Trophoblast cell (in vitro differentiated cells and primary cell): ENCODE measurements around the gene TRIM3.

ENCODE experiments used
- DNase-seq, 2 donors: peaks; one replicate each; pipeline ENCODE4 v3.0.0-alpha.2; 2016
- H2AFZ ChIP-seq: 2 replicates; pipeline ENCODE4 v1.6.1; 2013; ENCODE audit warnings: low read length, moderate library complexity, mild to moderate bottlenecking; ENCODE audit not compliant: insufficient read depth, poor library complexity
- H2AK5ac ChIP-seq: 2 replicates; pipeline ENCODE4 v1.6.1; 2013; ENCODE audit warnings: mild to moderate bottlenecking, low read length
- H2BK120ac ChIP-seq: 2 replicates; pipeline ENCODE4 v1.6.1; 2013; ENCODE audit warnings: low read length, mild to moderate bottlenecking, moderate library complexity; ENCODE audit not compliant: insufficient read depth, poor library complexity
- H2BK12ac ChIP-seq: 2 replicates; pipeline ENCODE4 v1.6.1; 2013; ENCODE audit warnings: mild to moderate bottlenecking, low read length, moderate library complexity
- H2BK5ac ChIP-seq: 2 replicates; pipeline ENCODE4 v1.6.1; 2013; ENCODE audit warnings: low read length, low read depth, moderate library complexity, mild to moderate bottlenecking; ENCODE audit not compliant: poor library complexity
- H3K14ac ChIP-seq: 2 replicates; pipeline ENCODE4 v1.6.1; 2013; ENCODE audit warnings: mild to moderate bottlenecking, low read length
- H3K18ac ChIP-seq: 2 replicates; pipeline ENCODE4 v1.6.1; 2013; ENCODE audit warnings: mild to moderate bottlenecking, low read length
- H3K23ac ChIP-seq: 2 replicates; pipeline ENCODE4 v1.6.1; 2013; ENCODE audit warnings: low read length
- H3K27ac ChIP-seq: 2 replicates; pipeline ENCODE4 v1.5.1; 2013; ENCODE audit warnings: low read depth, mild to moderate bottlenecking, inconsistent platforms, low read length, moderate library complexity
- H3K27me3 ChIP-seq: 2 replicates; pipeline ENCODE4 v1.6.1; 2013; ENCODE audit warnings: inconsistent platforms, mild to moderate bottlenecking, low read length, moderate library complexity; ENCODE audit not compliant: insufficient read depth
- H3K36me3 ChIP-seq, 2 experiments: 1 replicate in 1 of 2; 2 replicates in 1 of 2; pipeline ENCODE4 v1.6.1; 2013; ENCODE audit warnings: low read length in 2 of 2, mild to moderate bottlenecking in 2 of 2, moderate library complexity in 1 of 2; ENCODE audit not compliant: insufficient read depth in 2 of 2, control insufficient read depth in 1 of 2
- H3K4ac ChIP-seq: 2 replicates; pipeline ENCODE4 v1.6.1; 2013; ENCODE audit warnings: low read depth, mild to moderate bottlenecking, low read length, moderate library complexity
- H3K4me1 ChIP-seq, 2 experiments: 1 replicate in 1 of 2; 2 replicates in 1 of 2; pipeline ENCODE4 v1.6.1; 2013; ENCODE audit warnings: low read length in 2 of 2, mild to moderate bottlenecking in 2 of 2, moderate library complexity in 1 of 2; ENCODE audit not compliant: insufficient read depth in 2 of 2, control insufficient read depth in 1 of 2
- H3K4me2 ChIP-seq: 2 replicates; pipeline ENCODE4 v1.6.1; 2013; ENCODE audit warnings: inconsistent platforms, mild to moderate bottlenecking, low read length, moderate library complexity
- H3K4me3 ChIP-seq: 2 replicates; pipeline ENCODE4 v1.5.1; 2013; ENCODE audit warnings: mild to moderate bottlenecking, low read depth, low read length, inconsistent platforms
- H3K79me1 ChIP-seq: one replicate; pipeline ENCODE4 v1.6.1; 2013; ENCODE audit warnings: low read length
- H3K79me2 ChIP-seq: 2 replicates; pipeline ENCODE4 v1.6.1; 2013; ENCODE audit warnings: low read length, mild to moderate bottlenecking; ENCODE audit not compliant: control insufficient read depth, insufficient read depth, poor library complexity
- H3K9ac ChIP-seq: 2 replicates; pipeline ENCODE4 v1.6.1; 2013; ENCODE audit warnings: mild to moderate bottlenecking, low read length
- H3K9me3 ChIP-seq: 2 replicates; pipeline ENCODE4 v1.6.1; 2013; ENCODE audit warnings: low read depth, mild to moderate bottlenecking, control low read depth, inconsistent platforms, low read length; ENCODE audit not compliant: insufficient read depth
- H4K12ac ChIP-seq: 2 replicates; pipeline ENCODE4 v1.6.1; 2013; ENCODE audit warnings: low read depth, mild to moderate bottlenecking, low read length, moderate library complexity
- H4K8ac ChIP-seq: 2 replicates; pipeline ENCODE4 v1.6.1; 2013; ENCODE audit warnings: low read depth, mild to moderate bottlenecking, low read length, moderate library complexity
- H4K91ac ChIP-seq: one replicate; pipeline ENCODE4 v1.6.1; 2013; ENCODE audit warnings: low read depth, mild to moderate bottlenecking, low read length, moderate library complexity
- WGBS: extraction: QIAGEN DNeasy Blood & Tissue Kit; methylation state at CpG from one replicate; pipeline ENCODE4 v1.1.7; 2013; ENCODE audit warnings: missing lambda C conversion rate; ENCODE audit not compliant: insufficient read length, insufficient coverage; ENCODE audit errors: extremely low coverage; 5-methylcytosine and 5-hydroxymethylcytosine counted together

The TRIM3 gene

DNA sequence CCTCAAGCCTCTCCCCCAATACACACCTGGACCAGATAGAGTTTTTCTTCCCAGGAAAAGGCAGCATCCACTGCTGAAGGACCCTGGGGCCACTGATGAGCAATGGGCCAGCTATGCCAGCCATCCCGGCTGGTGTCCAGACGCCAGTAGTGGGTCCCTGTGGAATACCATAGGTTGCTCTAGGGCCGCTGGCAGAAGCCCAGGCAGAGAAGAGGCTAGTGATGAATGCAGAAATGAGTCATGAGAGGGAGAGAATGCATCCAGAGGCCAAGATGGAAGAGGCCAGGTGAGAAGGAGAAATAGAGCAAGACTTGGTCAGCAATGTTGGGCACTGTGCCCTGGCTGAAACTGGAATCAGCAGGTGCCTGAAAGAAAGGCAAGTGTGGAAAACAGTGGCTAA lies 41.9 kb downstream of the TRIM3 start:
- Histone ChIP-seq H3K36me3 (no peaks in the 10 kb centered on the region), H3K27ac (no peak overlapping the region), H3K4me1 (peaks cover 10 to 11% of the 10 kb centered on the region in 2 experiments), H3K4me3 (no peak overlapping the region), H3K9ac (no peak overlapping the region), H4K91ac (no peak overlapping the region), H4K8ac (no peak overlapping the region), H3K27me3 (no peaks in the 10 kb centered on the region), H3K18ac (no peak overlapping the region), H4K12ac (no peak overlapping the region), H2AK5ac (no peak overlapping the region), H3K79me2 (no peaks in the 10 kb centered on the region), H2BK5ac (no peak overlapping the region), H3K14ac (no peak overlapping the region), H3K4ac (no peak overlapping the region), H2BK12ac (no peak overlapping the region), H3K23ac (no peak overlapping the region), H3K79me1 (peaks cover 3% of the 10 kb centered on the region), H2AFZ (no peak overlapping the region), H3K9me3 (no peaks in the 10 kb centered on the region), H2BK120ac (no peak overlapping the region), H3K4me2 (no peak overlapping the region)
- no CpG with 5 or more reads among the region's 3 CpGs for WGBS
- DNase-seq: peak; percentile 93 to 96

DNA sequence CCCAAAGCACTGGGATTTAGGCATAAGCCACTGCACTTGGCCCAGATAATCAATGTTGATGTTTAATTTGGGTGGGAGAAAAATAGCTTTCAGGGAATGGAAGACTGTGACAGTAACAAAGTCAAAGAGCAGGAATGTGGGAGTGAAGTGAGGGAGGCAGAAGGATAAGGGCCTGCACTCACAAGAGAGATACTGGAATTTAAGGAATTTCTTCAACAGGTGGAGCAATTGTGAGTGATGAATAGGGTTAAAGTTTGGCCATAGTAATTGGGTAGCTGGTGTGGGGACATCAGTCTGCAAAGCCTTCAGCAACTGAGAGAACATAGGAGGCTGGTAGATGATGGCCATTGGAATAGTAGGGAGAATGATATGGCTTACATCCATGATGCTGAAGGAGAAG lies 46.2 kb downstream of the TRIM3 start:
- Histone ChIP-seq H3K4me1 (peaks cover 10 to 11% of the 10 kb centered on the region in 2 experiments), H2BK12ac (no peak overlapping the region), H3K4me2 (no peak overlapping the region), H3K4ac (no peak overlapping the region), H3K79me2 (no peaks in the 10 kb centered on the region), H3K9me3 (no peaks in the 10 kb centered on the region), H4K12ac (no peak overlapping the region), H3K23ac (no peak overlapping the region), H2BK120ac (no peak overlapping the region), H3K14ac (no peak overlapping the region), H3K79me1 (peaks cover 3% of the 10 kb centered on the region), H4K91ac (no peak overlapping the region), H2AFZ (no peak overlapping the region), H3K27me3 (no peaks in the 10 kb centered on the region), H3K27ac (no peak overlapping the region), H3K18ac (no peak overlapping the region), H2BK5ac (no peak overlapping the region), H3K4me3 (no peak overlapping the region), H4K8ac (no peak overlapping the region), H2AK5ac (no peak overlapping the region), H3K36me3 (no peaks in the 10 kb centered on the region), H3K9ac (no peak overlapping the region)
- no peak for DNase-seq

DNA sequence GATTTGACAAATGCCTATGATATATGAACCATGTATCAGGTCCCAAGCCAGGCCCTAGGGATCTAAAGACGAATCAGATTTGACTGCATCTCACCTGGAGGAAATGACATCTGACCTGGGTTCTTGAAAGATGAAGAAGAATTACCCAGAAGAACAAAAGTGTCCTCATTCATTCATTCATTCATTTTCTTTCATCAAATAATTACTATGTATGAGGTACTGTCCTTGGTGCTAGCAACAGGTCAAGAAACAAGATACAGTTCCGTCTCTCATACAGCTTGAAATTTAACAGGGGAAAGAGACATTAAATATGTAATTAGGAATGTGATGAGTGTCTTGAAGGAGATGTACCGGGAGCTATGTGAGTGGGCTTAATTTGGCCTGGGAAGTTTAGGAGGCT lies 53.1 kb downstream of the TRIM3 start:
- Histone ChIP-seq H3K4me3 (no peak overlapping the region), H3K36me3 (no peaks in the 10 kb centered on the region), H3K23ac (no peak overlapping the region), H2BK5ac (no peak overlapping the region), H3K27me3 (peaks cover 4% of the 10 kb centered on the region), H2BK12ac (no peak overlapping the region), H3K18ac (no peak overlapping the region), H2AFZ (no peak overlapping the region), H2AK5ac (no peak overlapping the region), H3K27ac (no peak overlapping the region), H4K8ac (no peak overlapping the region), H3K9ac (no peak overlapping the region), H3K4me1 (peaks cover 2 to 5% of the 10 kb centered on the region in 2 experiments), H3K79me1 (peaks cover 8% of the 10 kb centered on the region), H4K91ac (no peak overlapping the region), H3K14ac (no peak overlapping the region), H4K12ac (no peak overlapping the region), H3K4me2 (no peak overlapping the region), H2BK120ac (no peak overlapping the region), H3K9me3 (no peaks in the 10 kb centered on the region), H3K4ac (no peak overlapping the region), H3K79me2 (peaks cover 6% of the 10 kb centered on the region)
- no CpG with 5 or more reads among the region's 3 CpGs for WGBS
- DNase-seq: no peak

DNA sequence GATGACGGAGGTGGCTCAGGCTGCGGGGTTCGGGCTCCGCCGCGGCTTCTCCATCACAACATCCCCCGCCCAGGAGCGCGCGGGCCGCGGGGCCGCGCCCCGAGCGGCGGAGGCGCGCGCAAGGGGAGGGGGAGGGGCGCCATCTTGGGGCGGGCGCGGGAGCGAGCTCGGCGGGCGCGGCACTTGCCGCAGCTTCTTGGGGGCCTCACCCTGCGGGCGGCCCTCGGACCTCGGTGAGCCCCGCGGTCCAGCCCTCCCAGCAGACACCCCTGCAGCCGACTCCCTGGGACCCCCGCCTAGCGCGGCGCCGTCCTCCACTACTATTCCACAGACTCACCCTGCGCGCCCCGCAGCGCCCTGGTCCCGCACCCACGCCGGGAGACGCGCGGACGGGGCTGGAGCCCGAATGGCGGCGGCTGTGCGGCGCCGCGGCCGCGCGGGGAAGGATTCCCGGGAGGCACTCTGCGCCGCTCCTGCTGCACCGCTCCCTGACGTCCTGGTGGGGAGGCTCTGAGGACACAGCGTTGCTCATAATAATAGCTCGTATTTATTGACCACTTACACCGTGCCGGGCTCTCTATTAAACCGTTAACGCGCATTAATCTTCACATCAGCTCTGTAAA lies 54.6 kb downstream of the TRIM3 start, which contains the start of gene APBB1:
Gene APBB1 (minus strand): TSS at position 86 of the 623 bp plus-strand sequence. CDS start 7,747 bp downstream, outside the sequence.
- H3K4me2 ChIP-seq: peak within 1 kb of the TSS; percentile 82
- H3K79me1 ChIP-seq: peaks cover 8% of the 10 kb centered on the region
- H3K4me1 ChIP-seq: peaks cover 2 to 10% of the 10 kb centered on the region in 2 experiments
- peaks cover 6% of the 10 kb centered on the region for H3K79me2 ChIP-seq
- H2BK120ac ChIP-seq: peak within 1 kb of the TSS; percentile 85
- H3K27me3 ChIP-seq: peaks cover 4% of the 10 kb centered on the region
- H3K23ac ChIP-seq: no peak within 1 kb of the TSS
- WGBS: no CpG with 5 or more reads among the region's 75 CpGs
- peak within 1 kb of the TSS; percentile 68 for H3K4ac ChIP-seq
- H3K36me3 ChIP-seq: no peaks in the 10 kb centered on the region
- peak within 1 kb of the TSS; percentile 18 for H3K9ac ChIP-seq
- H2BK5ac ChIP-seq: peak within 1 kb of the TSS; percentile 51
- H3K18ac ChIP-seq: peak within 1 kb of the TSS; percentile 88
- peak in 1 of 2 donors; percentile 33 for DNase-seq
- peak within 1 kb of the TSS; percentile 92 for H3K4me3 ChIP-seq
- peak within 1 kb of the TSS; percentile 82 for H4K91ac ChIP-seq
- peak within 1 kb of the TSS; percentile 99 for H2AFZ ChIP-seq
- peak within 1 kb of the TSS; percentile 88 for H4K12ac ChIP-seq
- H2AK5ac ChIP-seq: no peak within 1 kb of the TSS
- peak within 1 kb of the TSS; percentile 20 for H2BK12ac ChIP-seq
- no peak within 1 kb of the TSS for H3K27ac ChIP-seq
- H3K14ac ChIP-seq: peak within 1 kb of the TSS; percentile 81
- H4K8ac ChIP-seq: peak within 1 kb of the TSS; percentile 93
- H3K9me3 ChIP-seq: no peaks in the 10 kb centered on the region
